SK-N-MC (cell line): Measurements from ENCODE around the gene PDE1C.

Experiments used
- FOXP2 ChIP-seq: optimal IDR thresholded peaks from 2 replicates; pipeline ENCODE3; 2011; ENCODE audit warnings: mild to moderate bottlenecking, moderate library complexity; ENCODE audit not compliant: insufficient read depth; ENCODE audit errors: extremely low read length, control extremely low read depth
- POLR2AphosphoS5 ChIP-seq: IDR thresholded peaks from 2 replicates; pipeline ENCODE4 v1.6.1; 2012; ENCODE audit warnings: mild to moderate bottlenecking, low read depth, low read length, borderline replicate concordance

GRCh38 chr7:31962246-31962645 lies 108.0 kb downstream of the PDE1C start:
- TF ChIP-seq POLR2AphosphoS5 (no peak), FOXP2 (no peak)
